Body of pancreas (tissue), 4 donors: ENCODE measurements around the gene PMPCA. TPM values are rescaled to one million over a fixed set of nuclear protein-coding genes. Genes with fewer than 3 reads are reported as not detected.

Experiments used
- ATAC-seq: fragments of 150-250 bp; one replicate; pipeline ENCODE4 v1.9.1; 2016
- DNase-seq, 4 donors: peaks; one replicate each; pipeline ENCODE4 v3.0.0-alpha.2; 2019
- H3K27ac ChIP-seq, 4 donors: fragments of 200-600 bp; sonication (generic); 1 replicate in 3 of 4; 2 replicates in 1 of 4; pipeline versions ENCODE4 v1.5.1 to v1.6.1; 2016 to 2019; ENCODE audit warnings: mild to moderate bottlenecking in 1 of 4, mixed read lengths in 1 of 4, moderate library complexity in 1 of 4
- H3K27me3 ChIP-seq, 2 donors: fragments of 200-600 bp; sonication (generic); one replicate each; pipeline ENCODE4 v1.6.0; 2016; ENCODE audit warnings: mild to moderate bottlenecking in 1 of 2
- H3K36me3 ChIP-seq, 2 donors: fragments of 200-600 bp; sonication (generic); replicated peaks in 1 of 2; 2 replicates each; pipeline ENCODE4 v1.5.1; 2016; ENCODE audit warnings: low read depth in 2 of 2; ENCODE audit not compliant: insufficient read depth in 1 of 2
- H3K4me1 ChIP-seq: fragments of 200-600 bp; sonication (generic); one replicate; pipeline ENCODE4 v1.6.0; 2016
- H3K4me3 ChIP-seq, 2 donors: fragments of 200-600 bp; sonication (generic); 1 replicate in 1 of 2; 2 replicates in 1 of 2; pipeline ENCODE4 v1.5.1; 2016 to 2019
- H3K9me3 ChIP-seq, 3 donors: fragments of 200-600 bp; sonication (generic); 1 replicate in 2 of 3; 2 replicates in 1 of 3; pipeline ENCODE4 v1.5.1; 2016
- CTCF ChIP-seq, 7 experiments: fragments of 450-650 bp in 4 of 7; fragments of 200-600 bp in 3 of 7; sonication (generic) in 3 of 7; IDR thresholded peaks; one replicate each; pipeline ENCODE4 v1.5.1; 2016 to 2019; ENCODE audit warnings: antibody characterized with exemption in 7 of 7
- POLR2A ChIP-seq, 3 donors: fragments of 450-650 bp; IDR thresholded peaks; one replicate each; pipeline ENCODE4 v1.6.1; 2016; ENCODE audit warnings: antibody characterized with exemption in 3 of 3, mild to moderate bottlenecking in 2 of 3
- WGBS, 2 donors: methylation state at CpG; one replicate each; pipeline ENCODE4 v1.1.5; 2017; 5-methylcytosine and 5-hydroxymethylcytosine counted together
- intact Hi-C: fragments of 100-400 bp; cut with DNase I; formaldehyde crosslinking; loops from one replicate; pipeline ENCODE4 v1.15.1; 2023
- total RNA-seq, 2 donors: library from RNA; depleted of rRNA; stranded (reverse); fragments of >200 nt; gene quantifications; one replicate each; pipeline ENCODE4 v1.1.0, GENCODE V29; 2016

The PMPCA gene
- total RNA-seq, 2 donors from 2014 or later: 23.6 to 25.1 TPM

GRCh38 chr9:136443087-136443486, 32.6 kb downstream of the PMPCA start:
- no peak overlapping the region for H3K4me3 ChIP-seq
- ATAC-seq: no peak
- H3K27ac ChIP-seq: no peak overlapping the region
- H3K9me3 ChIP-seq: no peaks in the 10 kb centered on the region
- intact Hi-C loops: no loop called here
- H3K36me3 ChIP-seq: peaks cover 7 to 42% of the 10 kb centered on the region in 2 donors
- DNase-seq: no peak
- TF ChIP-seq CTCF (IDR thresholded peaks at IDR 0.05) (no peak), POLR2A (IDR thresholded peaks at IDR 0.05) (no peak)
- WGBS, 2 donors: 90 to 93% methylated on average over 13 to 15 of the region's 15 CpGs
- no peaks in the 10 kb centered on the region for H3K27me3 ChIP-seq
- H3K4me1 ChIP-seq: peaks cover 12% of the 10 kb centered on the region

GRCh38 chr9:136443687-136444086, 33.2 kb downstream of the PMPCA start:
- DNase-seq (no peak), ATAC-seq (no peak)
- no peak overlapping the region for H3K4me3 ChIP-seq
- H3K27me3 ChIP-seq: no peaks in the 10 kb centered on the region
- TF ChIP-seq POLR2A (IDR thresholded peaks at IDR 0.05): no peak
- TF ChIP-seq CTCF (IDR thresholded peaks at IDR 0.05): no peak
- peaks cover 7 to 43% of the 10 kb centered on the region in 2 donors for H3K36me3 ChIP-seq
- no peaks in the 10 kb centered on the region for H3K9me3 ChIP-seq
- H3K27ac ChIP-seq: no peak overlapping the region
- peaks cover 6% of the 10 kb centered on the region for H3K4me1 ChIP-seq
- intact Hi-C loops: no loop called here
- WGBS, 2 donors: 93 to 95% methylated on average over 7 of the region's 7 CpGs

- H3K9me3 ChIP-seq: no peaks in the 10 kb centered on the region
- DNase-seq (no peak), ATAC-seq (no peak)
- no peak overlapping the region for H3K27ac ChIP-seq
- H3K4me1 ChIP-seq: peaks cover 5% of the 10 kb centered on the region
- H3K36me3 ChIP-seq: peaks cover 7 to 43% of the 10 kb centered on the region in 2 donors
- TF ChIP-seq CTCF (IDR thresholded peaks at IDR 0.05): no peak
- no peak for TF ChIP-seq POLR2A (IDR thresholded peaks at IDR 0.05)
- 90 to 95% methylated on average over 19 to 20 of the region's 20 CpGs for WGBS, 2 donors
- H3K4me3 ChIP-seq: no peak overlapping the region
- intact Hi-C loops: no loop called here
- no peaks in the 10 kb centered on the region for H3K27me3 ChIP-seq
Measured at GRCh38 chr9:136444102-136444501, 33.6 kb downstream of the PMPCA start.

- Histone ChIP-seq H3K27ac (no peak overlapping the region), H3K4me1 (no peaks in the 10 kb centered on the region), H3K27me3 (no peaks in the 10 kb centered on the region), H3K36me3 (peaks cover 10 to 53% of the 10 kb centered on the region in 2 donors), H3K9me3 (no peaks in the 10 kb centered on the region), H3K4me3 (no peak overlapping the region)
- WGBS, 2 donors: 86 to 97% methylated on average over 7 of the region's 7 CpGs
- no peak for DNase-seq
- intact Hi-C loops: no loop called here
- no peak for TF ChIP-seq CTCF (IDR thresholded peaks at IDR 0.05)
- no peak for TF ChIP-seq POLR2A (IDR thresholded peaks at IDR 0.05)
- no peak for ATAC-seq
Measured at GRCh38 chr9:136445799-136446198, 35.3 kb downstream of the PMPCA start.

GRCh38 chr9:136447173-136447778, 36.8 kb downstream of the PMPCA start:
- TF ChIP-seq CTCF (IDR thresholded peaks at IDR 0.05) (no peak), POLR2A (IDR thresholded peaks at IDR 0.05) (no peak)
- DNase-seq: no peak
- peaks cover 14 to 52% of the 10 kb centered on the region in 2 donors for H3K36me3 ChIP-seq
- H3K27me3 ChIP-seq: no peaks in the 10 kb centered on the region
- H3K4me3 ChIP-seq: no peak overlapping the region
- intact Hi-C loops: no loop called here
- no peaks in the 10 kb centered on the region for H3K4me1 ChIP-seq
- no peak for ATAC-seq
- H3K27ac ChIP-seq: no peak overlapping the region
- WGBS, 2 donors: 89 to 91% methylated on average over 26 to 27 of the region's 27 CpGs
- no peaks in the 10 kb centered on the region for H3K9me3 ChIP-seq
